ENCODE results near the gene THEMIS.

The THEMIS gene

GRCh38 chr6:127748290-127748689 is 152.6 kb downstream of the THEMIS start:
- no peak for DNase-seq (ENCODE audit: low read depth in 1 of 2, low spot score in 1 of 2)
- Histone ChIP-seq H3K27me3 (ENCODE audit: insufficient read depth, poor library complexity, severe bottlenecking) (no peaks in the 10 kb centered on the region), H3K27ac (replicated peaks) (no peak overlapping the region), H3K4me3 (replicated peaks; ENCODE audit: insufficient read depth, low read length) (no peak overlapping the region)
- no peak for TF ChIP-seq GABPA (IDR thresholded peaks at IDR 0.05; ENCODE audit: low read depth)
- no peak for TF ChIP-seq CTCF (IDR thresholded peaks at IDR 0.05; ENCODE audit: insufficient read depth, low read length)
- TF ChIP-seq SPI1 (IDR thresholded peaks at IDR 0.05; ENCODE audit: borderline replicate concordance, low read depth) = no peak
- TF ChIP-seq REST (IDR thresholded peaks at IDR 0.05; ENCODE audit: insufficient replicate concordance, low read depth) = no peak
- no peak for TF ChIP-seq POLR2AphosphoS5 (IDR thresholded peaks at IDR 0.05; ENCODE audit: low read depth)

- no peak for TF ChIP-seq GABPA (IDR thresholded peaks at IDR 0.05; ENCODE audit: low read depth)
- no peak for TF ChIP-seq POLR2AphosphoS5 (IDR thresholded peaks at IDR 0.05; ENCODE audit: low read depth)
- no peak for TF ChIP-seq SPI1 (IDR thresholded peaks at IDR 0.05; ENCODE audit: borderline replicate concordance, low read depth)
- TF ChIP-seq CTCF (IDR thresholded peaks at IDR 0.05; ENCODE audit: insufficient read depth, low read length) = no peak
- no peak for TF ChIP-seq REST (IDR thresholded peaks at IDR 0.05; ENCODE audit: insufficient replicate concordance, low read depth)
- H3K4me3 ChIP-seq (replicated peaks; ENCODE audit: insufficient read depth, low read length) = no peak overlapping the region
- no peaks in the 10 kb centered on the region for H3K27me3 ChIP-seq (ENCODE audit: insufficient read depth, poor library complexity, severe bottlenecking)
- no peak overlapping the region for H3K27ac ChIP-seq (replicated peaks)
- DNase-seq (ENCODE audit: low read depth in 1 of 2, low spot score in 1 of 2) = no peak
Measured at GRCh38 chr6:127738423-127738822, 162.4 kb downstream of the THEMIS start.

GRCh38 chr6:127737768-127738167 is 163.1 kb downstream of the THEMIS start:
- Histone ChIP-seq H3K4me3 (replicated peaks; ENCODE audit: insufficient read depth, low read length) (no peak overlapping the region), H3K27me3 (ENCODE audit: insufficient read depth, poor library complexity, severe bottlenecking) (no peaks in the 10 kb centered on the region), H3K27ac (replicated peaks) (no peak overlapping the region)
- TF ChIP-seq CTCF (IDR thresholded peaks at IDR 0.05; ENCODE audit: insufficient read depth, low read length) (no peak), POLR2AphosphoS5 (IDR thresholded peaks at IDR 0.05; ENCODE audit: low read depth) (no peak), GABPA (IDR thresholded peaks at IDR 0.05; ENCODE audit: low read depth) (no peak)
- no peak for DNase-seq (ENCODE audit: low read depth in 1 of 2, low spot score in 1 of 2)

GRCh38 chr6:127737009-127737486 is 163.8 kb downstream of the THEMIS start:
- peak; percentile 25 to 34 for DNase-seq (ENCODE audit: low read depth in 1 of 2, low spot score in 1 of 2)
- Histone ChIP-seq H3K27ac (replicated peaks) (no peak overlapping the region), H3K27me3 (ENCODE audit: insufficient read depth, poor library complexity, severe bottlenecking) (no peaks in the 10 kb centered on the region), H3K4me3 (replicated peaks; ENCODE audit: insufficient read depth, low read length) (no peak overlapping the region)
- TF ChIP-seq REST (IDR thresholded peaks at IDR 0.05; ENCODE audit: insufficient replicate concordance, low read depth) (no peak), SPI1 (IDR thresholded peaks at IDR 0.05; ENCODE audit: borderline replicate concordance, low read depth) (no peak), GABPA (IDR thresholded peaks at IDR 0.05; ENCODE audit: low read depth) (no peak), POLR2AphosphoS5 (IDR thresholded peaks at IDR 0.05; ENCODE audit: low read depth) (no peak), CTCF (IDR thresholded peaks at IDR 0.05; ENCODE audit: insufficient read depth, low read length) (no peak)

Measured in HL-60 (cell line).